ENCODE results near the gene C17orf113.

Gene C17orf113

GRCh38 chr17:42050393-42051012 lies at the start of gene C17orf113:
TSS of gene C17orf113 (minus strand) at chr17:42050601. CDS start at chr17:42043376, 7,225 bp downstream.
- DNase-seq: peak in 44 of 58 donors; percentile 4 to 68 (median 28)

- no peak for DNase-seq
These were observed 48.5 kb upstream of the C17orf113 start for GRCh38 chr17:42098730-42099399.

GRCh38 chr17:42097691-42098631 lies 47.6 kb upstream of the C17orf113 start, which contains the start of gene ZNF385C:
TSS of gene ZNF385C (minus strand) at chr17:42098473. CDS start at chr17:42063056, 35,417 bp downstream.
- no peak for DNase-seq

- DNase-seq: no peak
These were observed 46.1 kb upstream of the C17orf113 start for GRCh38 chr17:42096360-42097111.

DNA sequence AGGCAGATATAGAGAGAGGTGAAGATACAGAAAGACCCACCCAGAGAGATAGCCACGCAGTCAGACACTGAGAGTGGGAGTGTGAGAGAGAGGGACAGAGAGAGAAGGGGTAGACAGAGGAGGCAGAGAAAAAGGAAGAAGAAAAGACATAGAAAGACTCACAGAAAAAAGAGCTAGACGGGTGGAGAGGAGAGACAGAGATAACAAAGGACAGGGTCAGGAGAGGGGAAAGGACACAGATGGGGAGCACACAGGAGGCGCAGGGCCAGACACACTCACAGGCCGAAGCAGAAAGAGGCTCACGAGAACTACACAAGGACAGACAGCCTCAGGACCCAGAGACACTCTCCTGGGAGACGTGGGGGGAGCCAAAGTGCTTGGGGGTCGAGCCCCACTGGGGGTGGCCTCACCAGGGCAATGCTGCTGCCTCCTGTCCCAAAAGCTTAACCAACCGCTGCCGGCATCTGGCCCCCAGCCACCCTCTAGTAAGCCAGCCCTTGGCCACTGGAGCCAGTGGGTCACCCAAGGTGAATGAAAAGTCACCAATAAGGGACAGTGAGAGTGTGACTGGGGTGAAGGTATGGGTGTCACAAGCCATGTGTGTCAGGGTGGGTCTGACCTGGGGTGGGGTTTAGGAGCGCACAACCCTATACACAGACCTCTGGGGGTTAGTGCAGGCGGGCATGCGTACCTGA lies 44.1 kb upstream of the C17orf113 start:
- no peak for DNase-seq

GRCh38 chr17:42092939-42093338 lies 42.5 kb upstream of the C17orf113 start:
- DNase-seq: no peak

GRCh38 chr17:42090964-42091790 lies 40.8 kb upstream of the C17orf113 start:
- no peak for DNase-seq

DNA sequence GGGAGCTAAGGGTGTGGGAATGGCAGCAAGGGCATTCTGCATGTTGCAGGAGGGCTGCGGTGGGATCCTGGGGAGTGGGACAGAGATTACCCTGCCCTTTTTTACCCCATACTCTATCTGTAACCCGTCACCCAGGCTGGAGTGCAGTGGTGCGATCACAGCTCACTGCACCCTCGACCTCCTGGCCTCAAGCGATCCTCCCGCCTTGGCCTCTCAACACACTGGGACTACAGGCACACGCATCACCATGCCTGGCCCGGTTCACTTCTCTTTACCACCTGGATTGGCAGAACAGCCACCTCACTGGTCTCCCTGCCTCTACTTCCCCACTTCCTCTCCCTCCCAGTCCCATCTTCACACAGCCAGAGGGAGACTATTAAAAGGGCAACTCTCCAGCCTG lies 38.3 kb upstream of the C17orf113 start:
- no peak for DNase-seq

- peak in 31 of 58 donors; percentile 8 to 70 (median 24) for DNase-seq
These were observed 37.6 kb upstream of the C17orf113 start for GRCh38 chr17:42087736-42088705.

- DNase-seq: no peak
These were observed 36.8 kb upstream of the C17orf113 start for GRCh38 chr17:42087042-42087701.

GRCh38 chr17:42081516-42082129 lies 31.2 kb upstream of the C17orf113 start:
- DNase-seq: no peak

GRCh38 chr17:42079541-42079940 lies 29.1 kb upstream of the C17orf113 start:
- no peak for DNase-seq

DNA sequence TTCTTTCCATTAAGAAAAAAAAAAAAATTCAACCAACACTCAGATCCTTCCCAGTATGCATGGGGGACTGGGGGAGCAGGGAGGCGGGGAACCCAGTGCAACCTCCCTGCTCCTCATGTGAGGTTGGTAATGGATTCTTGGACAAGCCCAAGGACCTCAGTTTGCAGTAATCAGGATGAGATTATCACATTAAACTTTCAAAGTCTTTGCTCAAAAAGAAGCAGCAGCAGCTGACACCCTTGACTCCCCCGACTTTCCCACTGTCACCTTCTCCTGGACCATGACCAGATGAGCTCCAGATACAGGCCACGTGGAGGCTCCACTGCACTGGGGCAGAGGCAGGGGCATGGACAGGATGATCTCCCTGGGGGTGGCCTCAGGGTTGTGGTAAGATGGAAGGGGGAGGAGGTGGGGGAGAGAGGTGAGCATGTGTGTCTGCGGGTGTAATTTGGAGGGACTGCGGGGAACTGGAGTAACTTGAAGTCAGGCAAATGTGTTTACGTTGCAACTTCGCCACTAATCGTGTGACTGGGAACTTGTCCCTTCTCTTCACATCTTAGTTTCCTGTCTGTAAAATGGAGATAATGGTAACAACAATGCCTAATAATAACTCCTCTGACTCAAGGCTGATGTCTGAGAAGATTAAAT lies 28.1 kb upstream of the C17orf113 start:
- no peak for DNase-seq

DNA sequence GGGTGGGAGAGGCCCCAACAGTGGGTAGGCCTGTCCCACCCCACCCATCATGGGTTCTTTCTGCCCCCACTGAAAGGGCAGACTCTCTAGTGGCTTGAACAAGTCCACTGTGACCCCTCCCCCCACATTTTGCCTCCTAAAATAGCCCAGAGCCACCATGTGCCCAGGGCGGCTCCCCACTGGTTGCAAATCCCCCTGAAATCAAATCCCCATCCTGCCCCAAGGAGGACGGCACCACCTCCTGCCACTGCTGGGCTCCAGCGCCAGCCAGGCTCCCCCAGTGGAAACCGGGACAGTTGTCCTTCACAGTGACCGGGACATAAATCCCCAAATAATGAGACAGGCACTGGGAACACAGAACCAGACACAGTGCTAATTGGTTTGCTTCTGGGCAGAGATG lies 27.4 kb upstream of the C17orf113 start:
- no peak for DNase-seq

- DNase-seq: no peak
These were observed 26.6 kb upstream of the C17orf113 start for GRCh38 chr17:42076797-42077559.

- no peak for DNase-seq
These were observed 25.4 kb upstream of the C17orf113 start for GRCh38 chr17:42075789-42076188.

All from anterior cingulate cortex (tissue), 58 donors.